Vagina (tissue), 2 donors: ENCODE data around the gene BTNL3. TPM values are rescaled to one million over a fixed set of nuclear protein-coding genes. Genes with fewer than 3 reads are reported as not detected.

ENCODE experiments used
- DNase-seq, 2 donors: peaks; one replicate each; pipeline ENCODE4 v3.0.0-alpha.2; 2017; ENCODE audit errors: extremely low spot score in 2 of 2
- H3K27ac ChIP-seq: fragments of 200-600 bp; sonication (generic); one replicate; pipeline ENCODE4 v1.5.1; 2019
- H3K27me3 ChIP-seq: fragments of 200-600 bp; sonication (generic); one replicate; pipeline ENCODE4 v1.5.1; 2019
- H3K36me3 ChIP-seq, 2 donors: fragments of 200-600 bp; sonication (generic); one replicate each; pipeline ENCODE4 v1.5.1; 2017 to 2019
- H3K4me1 ChIP-seq: fragments of 200-600 bp; sonication (generic); one replicate; pipeline ENCODE4 v1.5.1; 2019
- H3K4me3 ChIP-seq, 2 donors: fragments of 200-600 bp; sonication (generic); 1 replicate in 1 of 2; 2 replicates in 1 of 2; pipeline ENCODE4 v1.5.1; 2016 to 2019
- H3K9me3 ChIP-seq: fragments of 200-600 bp; sonication (generic); one replicate; pipeline ENCODE4 v1.5.1; 2019
- POLR2A ChIP-seq, 2 donors: fragments of 450-650 bp; IDR thresholded peaks; one replicate each; pipeline ENCODE4 v1.6.1; 2017; ENCODE audit warnings: antibody characterized with exemption in 2 of 2, mild to moderate bottlenecking in 2 of 2, moderate library complexity in 2 of 2
- POLR2AphosphoS5 ChIP-seq, 2 donors: sonication (generic); formaldehyde crosslinking; IDR thresholded peaks; one replicate each; pipeline ENCODE4 v1.9.0; 2017; ENCODE audit warnings: antibody characterized with exemption in 2 of 2, mild to moderate bottlenecking in 2 of 2, low read depth in 1 of 2; ENCODE audit not compliant: insufficient read depth in 1 of 2
- intact Hi-C: fragments of 100-400 bp; cut with DNase I; formaldehyde crosslinking; loops from one replicate; pipeline ENCODE4 v1.15.1; 2023
- total RNA-seq: library from RNA; depleted of rRNA; stranded (reverse); fragments of >200 nt; gene quantifications from one replicate; pipeline ENCODE4 v1.2.3, GENCODE V29; 2016
- TF ChIP-seq, protein P1 (sequence below), 3 experiments: fragments of 450-650 bp in 2 of 3; fragments of 200-600 bp in 1 of 3; sonication (generic) in 1 of 3; IDR thresholded peaks; one replicate each; pipeline ENCODE4 v1.5.1; 2017 to 2019; ENCODE audit warnings: antibody characterized with exemption in 3 of 3, mild to moderate bottlenecking in 2 of 3, moderate library complexity in 2 of 3

The BTNL3 gene
- total RNA-seq, 1 donor from 2014 or later, result not detected

DNA sequence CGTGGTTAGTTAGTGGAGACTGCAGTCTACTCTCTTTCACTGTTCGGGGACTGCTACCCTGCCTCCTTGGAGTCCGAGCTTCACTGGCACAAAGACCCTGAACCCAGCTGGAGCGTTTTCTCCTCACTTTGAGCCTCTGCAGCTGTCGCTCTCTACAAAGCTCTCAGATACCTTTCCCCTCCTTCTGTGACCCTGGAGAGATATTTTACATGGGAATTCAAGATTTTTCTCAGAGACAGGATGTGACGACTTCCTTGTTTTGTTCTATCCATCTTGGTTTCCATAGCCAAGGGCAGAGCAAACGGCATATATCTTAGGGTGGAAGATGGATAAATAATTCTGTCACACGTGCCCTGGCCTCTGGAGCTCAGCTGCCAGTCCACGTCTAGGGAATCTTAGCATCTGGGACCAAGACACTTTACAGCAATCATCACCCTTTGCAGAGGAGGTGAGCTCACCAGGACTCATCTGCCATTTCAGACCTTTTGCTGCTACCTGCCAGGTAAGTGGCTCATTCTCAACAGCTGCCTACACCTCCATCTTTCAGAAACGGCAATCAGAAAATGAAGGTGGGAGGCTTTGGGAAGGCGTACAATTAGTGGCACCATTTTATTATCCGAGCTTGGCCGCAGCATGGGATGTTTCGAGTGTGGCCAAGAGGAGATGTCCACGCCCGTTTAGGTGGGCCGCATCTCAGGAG lies 51.4 kb downstream of the BTNL3 start, which contains the start of gene BTNL9:
TSS of gene BTNL9 (plus strand) at position 336 of the 700 bp plus-strand sequence. CDS start 5,224 bp downstream, outside the sequence.
- Histone ChIP-seq H3K4me1 (no peaks in the 10 kb centered on the region), H3K9me3 (no peaks in the 10 kb centered on the region), H3K4me3 (peak within 1 kb of the TSS in 1 of 2 donors; percentile 10), H3K36me3 (no peaks in the 10 kb centered on the region), H3K27me3 (no peaks in the 10 kb centered on the region), H3K27ac (no peak within 1 kb of the TSS)
- TF ChIP-seq, protein P1, sequence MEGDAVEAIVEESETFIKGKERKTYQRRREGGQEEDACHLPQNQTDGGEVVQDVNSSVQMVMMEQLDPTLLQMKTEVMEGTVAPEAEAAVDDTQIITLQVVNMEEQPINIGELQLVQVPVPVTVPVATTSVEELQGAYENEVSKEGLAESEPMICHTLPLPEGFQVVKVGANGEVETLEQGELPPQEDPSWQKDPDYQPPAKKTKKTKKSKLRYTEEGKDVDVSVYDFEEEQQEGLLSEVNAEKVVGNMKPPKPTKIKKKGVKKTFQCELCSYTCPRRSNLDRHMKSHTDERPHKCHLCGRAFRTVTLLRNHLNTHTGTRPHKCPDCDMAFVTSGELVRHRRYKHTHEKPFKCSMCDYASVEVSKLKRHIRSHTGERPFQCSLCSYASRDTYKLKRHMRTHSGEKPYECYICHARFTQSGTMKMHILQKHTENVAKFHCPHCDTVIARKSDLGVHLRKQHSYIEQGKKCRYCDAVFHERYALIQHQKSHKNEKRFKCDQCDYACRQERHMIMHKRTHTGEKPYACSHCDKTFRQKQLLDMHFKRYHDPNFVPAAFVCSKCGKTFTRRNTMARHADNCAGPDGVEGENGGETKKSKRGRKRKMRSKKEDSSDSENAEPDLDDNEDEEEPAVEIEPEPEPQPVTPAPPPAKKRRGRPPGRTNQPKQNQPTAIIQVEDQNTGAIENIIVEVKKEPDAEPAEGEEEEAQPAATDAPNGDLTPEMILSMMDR (IDR thresholded peaks at IDR 0.05), result no peak
- TF ChIP-seq POLR2AphosphoS5 (IDR thresholded peaks at IDR 0.05; ENCODE audit: insufficient read depth in 1 of 2, low read depth in 1 of 2) (no peak), POLR2A (IDR thresholded peaks at IDR 0.05) (no peak)
- no peak for DNase-seq
- intact Hi-C loops, result no loop called here

DNA sequence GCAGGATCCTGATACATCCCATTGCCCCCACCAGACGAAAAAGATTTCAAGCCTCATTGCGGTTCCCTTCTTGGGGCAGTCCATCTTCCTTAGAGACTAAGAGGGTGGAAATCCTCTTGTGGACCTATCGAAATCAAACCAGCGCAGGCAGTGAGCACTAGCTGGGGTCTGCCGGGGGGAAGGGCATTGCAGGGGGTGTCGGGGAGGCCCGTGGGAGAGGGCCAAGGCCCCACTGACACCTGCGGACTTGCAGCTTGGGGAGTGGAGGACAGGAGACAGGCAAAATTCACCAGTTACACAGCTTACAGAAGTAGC lies 51.9 kb downstream of the BTNL3 start:
- H3K27me3 ChIP-seq, result no peaks in the 10 kb centered on the region
- H3K27ac ChIP-seq, result no peak overlapping the region
- no peaks in the 10 kb centered on the region for H3K9me3 ChIP-seq
- peak in 1 of 2 donors; percentile 95 for DNase-seq
- no peaks in the 10 kb centered on the region for H3K36me3 ChIP-seq
- intact Hi-C loops, result no loop called here
- no peaks in the 10 kb centered on the region for H3K4me1 ChIP-seq
- peak overlapping the region in 1 of 2 donors; percentile 10 for H3K4me3 ChIP-seq
- TF ChIP-seq, protein P1 (IDR thresholded peaks at IDR 0.05), result no peak
- no peak for TF ChIP-seq POLR2A (IDR thresholded peaks at IDR 0.05)
- no peak for TF ChIP-seq POLR2AphosphoS5 (IDR thresholded peaks at IDR 0.05; ENCODE audit: insufficient read depth in 1 of 2, low read depth in 1 of 2)

DNA sequence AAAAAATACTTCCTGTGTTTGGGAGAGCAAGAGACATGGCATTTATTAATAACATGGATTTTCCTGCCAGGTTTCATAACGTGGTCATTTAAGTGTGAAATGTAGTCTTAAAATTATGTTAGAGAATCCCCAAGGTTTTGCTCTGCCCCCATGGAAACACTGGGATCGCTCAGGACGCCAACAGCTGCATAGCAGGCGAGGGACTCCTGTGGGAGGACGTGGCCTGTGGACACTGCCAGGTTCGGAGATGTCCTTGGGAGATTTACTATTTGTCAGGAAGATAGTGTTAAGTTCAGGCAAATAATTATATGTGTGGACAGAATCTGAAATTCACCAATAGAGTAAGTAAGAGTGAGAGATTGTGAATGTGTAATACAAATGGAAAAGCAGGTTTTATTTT lies 52.4 kb downstream of the BTNL3 start:
- no peak for DNase-seq
- TF ChIP-seq POLR2A (IDR thresholded peaks at IDR 0.05), result no peak
- TF ChIP-seq, protein P1 (IDR thresholded peaks at IDR 0.05), result no peak
- TF ChIP-seq POLR2AphosphoS5 (IDR thresholded peaks at IDR 0.05; ENCODE audit: insufficient read depth in 1 of 2, low read depth in 1 of 2), result no peak
- Histone ChIP-seq H3K4me1 (no peaks in the 10 kb centered on the region), H3K4me3 (peak overlapping the region in 1 of 2 donors; percentile 10), H3K27me3 (no peaks in the 10 kb centered on the region), H3K36me3 (no peaks in the 10 kb centered on the region), H3K9me3 (no peaks in the 10 kb centered on the region), H3K27ac (no peak overlapping the region)
- intact Hi-C loops, result no loop called here

DNA sequence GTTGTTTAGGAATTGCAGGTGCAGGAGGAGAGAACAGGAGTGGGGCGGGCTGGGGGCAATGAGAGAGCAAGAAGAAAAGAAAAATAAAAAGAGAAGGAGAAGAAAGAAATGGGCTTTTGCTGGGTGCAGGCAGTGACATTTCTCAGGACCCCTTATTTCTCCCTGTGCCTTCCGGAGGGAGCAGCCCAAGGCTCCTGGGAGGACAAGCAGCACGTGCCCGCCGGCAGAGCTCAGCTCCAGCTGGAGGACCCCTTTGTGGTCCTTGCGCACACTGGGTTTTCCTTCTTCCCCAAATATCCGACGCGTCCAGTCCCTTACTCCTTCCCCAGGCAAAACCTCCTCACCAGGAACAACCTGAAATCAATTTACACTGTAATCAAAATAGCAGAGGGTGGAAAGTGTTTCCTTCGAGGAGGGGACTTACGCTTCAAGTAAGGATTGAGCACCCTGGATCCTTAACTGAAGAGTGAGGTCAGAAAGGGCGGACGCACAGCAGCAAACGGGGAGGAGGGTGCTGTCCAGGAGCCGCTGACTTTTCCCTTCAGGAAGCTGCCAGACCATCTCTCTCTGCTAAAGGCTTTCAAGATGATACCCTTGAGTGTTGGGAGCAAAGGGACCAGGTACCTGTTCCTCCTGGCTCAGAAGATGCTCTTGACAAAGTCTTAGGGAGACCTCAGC lies 53.5 kb downstream of the BTNL3 start:
- H3K4me3 ChIP-seq, result no peak overlapping the region
- intact Hi-C loops, result no loop called here
- no peak overlapping the region for H3K27ac ChIP-seq
- no peaks in the 10 kb centered on the region for H3K9me3 ChIP-seq
- no peaks in the 10 kb centered on the region for H3K36me3 ChIP-seq
- peak in 1 of 2 donors; percentile 40 for DNase-seq
- H3K27me3 ChIP-seq, result no peaks in the 10 kb centered on the region
- TF ChIP-seq POLR2A (IDR thresholded peaks at IDR 0.05) (no peak), POLR2AphosphoS5 (IDR thresholded peaks at IDR 0.05; ENCODE audit: insufficient read depth in 1 of 2, low read depth in 1 of 2) (no peak)
- TF ChIP-seq, protein P1 (IDR thresholded peaks at IDR 0.05), result no peak
- H3K4me1 ChIP-seq, result no peaks in the 10 kb centered on the region

DNA sequence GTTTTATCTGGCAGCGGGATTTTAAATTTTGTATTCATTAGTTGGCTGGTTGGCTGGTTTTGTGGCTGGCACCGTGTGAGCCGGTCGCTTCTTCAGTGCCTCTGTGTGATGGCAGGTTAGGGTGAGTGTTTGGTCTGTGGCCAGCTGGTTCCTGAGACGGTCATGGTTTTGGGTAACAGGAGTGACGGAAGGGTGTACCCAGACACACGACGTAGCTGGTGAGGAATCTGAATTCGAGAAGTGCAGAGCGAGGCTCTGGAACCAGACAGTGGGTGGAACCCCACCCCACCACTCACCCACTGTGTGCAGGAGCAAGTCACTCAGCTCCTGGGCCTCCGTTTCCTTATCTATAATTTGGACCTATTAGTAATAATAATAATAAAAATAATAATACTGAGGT lies 54.1 kb downstream of the BTNL3 start:
- intact Hi-C loops, result no loop called here
- H3K27ac ChIP-seq, result no peak overlapping the region
- no peak overlapping the region for H3K4me3 ChIP-seq
- H3K4me1 ChIP-seq, result no peaks in the 10 kb centered on the region
- TF ChIP-seq, protein P1 (IDR thresholded peaks at IDR 0.05), result no peak
- TF ChIP-seq POLR2A (IDR thresholded peaks at IDR 0.05) (no peak), POLR2AphosphoS5 (IDR thresholded peaks at IDR 0.05; ENCODE audit: insufficient read depth in 1 of 2, low read depth in 1 of 2) (no peak)
- H3K27me3 ChIP-seq, result no peaks in the 10 kb centered on the region
- no peaks in the 10 kb centered on the region for H3K36me3 ChIP-seq
- no peaks in the 10 kb centered on the region for H3K9me3 ChIP-seq
- DNase-seq, result peak in 1 of 2 donors; percentile 52
